HEK293T (cell line): ENCODE measurements around the gene TARBP2.

Experiments
- CTCF ChIA-PET: fragments of 350-600 bp; formaldehyde crosslinking; extraction: SDS; loops from one replicate; lab custom pipeline; 2021; ENCODE audit warnings: antibody characterized with exemption, inconsistent platforms; lab: Yijun Ruan, JAX
- POLR2A ChIA-PET: fragments of 350-600 bp; formaldehyde crosslinking; extraction: SDS; loops from one replicate; lab custom pipeline; 2020; ENCODE audit warnings: antibody characterized with exemption, inconsistent platforms; lab: Yijun Ruan, JAX
- DNase-seq: peaks from one replicate; pipeline ENCODE4 v3.0.0; 2012; ENCODE audit warnings: mixed read lengths; ENCODE audit errors: extremely low spot score
- ARNT ChIP-seq: fragments of 450-650 bp; IDR thresholded peaks from 2 replicates; pipeline ENCODE4 v1.6.1; 2017; ENCODE audit warnings: mild to moderate bottlenecking
- BHLHE40 ChIP-seq: fragments of 450-650 bp; IDR thresholded peaks from 2 replicates; pipeline ENCODE4 v1.6.1; 2016; ENCODE audit warnings: mild to moderate bottlenecking, moderate library complexity, borderline replicate concordance
- CTBP1 ChIP-seq: fragments of 450-650 bp; IDR thresholded peaks from 2 replicates; pipeline ENCODE4 v1.6.1; 2016; ENCODE audit warnings: borderline replicate concordance
- ELF4 ChIP-seq: fragments of 450-650 bp; IDR thresholded peaks from 2 replicates; pipeline ENCODE4 v1.6.1; 2017; ENCODE audit warnings: antibody characterized with exemption
- FOXA1 ChIP-seq: fragments of 450-650 bp; IDR thresholded peaks from 2 replicates; pipeline ENCODE4 v1.6.1; 2016; ENCODE audit warnings: mild to moderate bottlenecking
- FOXK2 ChIP-seq: fragments of 450-650 bp; IDR thresholded peaks from 2 replicates; pipeline ENCODE4 v1.6.1; 2016; ENCODE audit warnings: mild to moderate bottlenecking
- FOXM1 ChIP-seq: fragments of 450-650 bp; IDR thresholded peaks from 2 replicates; pipeline ENCODE4 v1.6.1; 2017; ENCODE audit warnings: mild to moderate bottlenecking, borderline replicate concordance
- HDGF ChIP-seq: fragments of 450-650 bp; IDR thresholded peaks from 2 replicates; pipeline ENCODE4 v1.6.1; 2017; ENCODE audit warnings: antibody characterized with exemption, borderline replicate concordance
- L3MBTL2 ChIP-seq: fragments of 450-650 bp; conservative IDR thresholded peaks from 2 replicates; pipeline ENCODE4 v1.6.1; 2016; ENCODE audit warnings: mild to moderate bottlenecking
- LEF1 ChIP-seq: fragments of 450-650 bp; IDR thresholded peaks from 2 replicates; pipeline ENCODE4 v1.6.1; 2017; ENCODE audit warnings: mild to moderate bottlenecking, borderline replicate concordance
- NFRKB ChIP-seq: fragments of 450-650 bp; IDR thresholded peaks from 2 replicates; pipeline ENCODE4 v1.6.1; 2016; ENCODE audit warnings: mild to moderate bottlenecking, moderate library complexity
- SP1 ChIP-seq: fragments of 450-650 bp; IDR thresholded peaks from 2 replicates; pipeline ENCODE4 v1.6.1; 2017
- SUZ12 ChIP-seq: fragments of 450-650 bp; IDR thresholded peaks from 2 replicates; pipeline ENCODE4 v1.6.1; 2016; ENCODE audit warnings: mild to moderate bottlenecking
- TARDBP ChIP-seq: fragments of 450-650 bp; IDR thresholded peaks from 2 replicates; pipeline ENCODE4 v1.6.1; 2016
- ZNF384 ChIP-seq: fragments of 450-650 bp; IDR thresholded peaks from 2 replicates; pipeline ENCODE4 v1.6.1; 2016
- TF ChIP-seq, protein P1 (sequence below): fragments of 450-650 bp; IDR thresholded peaks from 2 replicates; pipeline ENCODE4 v1.6.1; 2016

TARBP2 gene

DNA sequence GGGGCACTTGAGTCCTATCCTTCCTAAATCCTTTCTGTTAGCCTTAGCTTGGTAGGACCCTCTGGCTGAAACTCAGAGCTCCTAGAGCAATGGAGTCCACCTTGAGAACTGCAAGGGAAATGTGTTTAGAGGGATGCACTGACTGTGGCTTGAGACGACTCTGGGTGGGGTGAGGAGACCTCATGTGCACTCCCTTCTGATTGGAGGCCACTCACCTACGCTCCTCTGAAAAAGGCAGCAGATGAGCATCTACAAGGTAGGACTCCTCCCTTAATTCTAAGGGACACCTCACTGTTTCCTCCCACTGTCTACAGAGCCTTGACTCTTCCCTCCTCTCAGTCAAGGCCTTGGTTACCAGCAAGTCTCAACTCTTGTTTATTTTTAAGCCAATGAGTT is 2.9 kb upstream of the TARBP2 start:
- CTCF ChIA-PET, result no interaction called here
- POLR2A ChIA-PET, result interaction anchor here (5.8 kb wide), 1 partner anchor 176 kb away, joined by 81 read pairs; the partner anchor contains the start of gene AAAS
- no peak for DNase-seq
- no peak for TF ChIP-seq ARNT

DNA sequence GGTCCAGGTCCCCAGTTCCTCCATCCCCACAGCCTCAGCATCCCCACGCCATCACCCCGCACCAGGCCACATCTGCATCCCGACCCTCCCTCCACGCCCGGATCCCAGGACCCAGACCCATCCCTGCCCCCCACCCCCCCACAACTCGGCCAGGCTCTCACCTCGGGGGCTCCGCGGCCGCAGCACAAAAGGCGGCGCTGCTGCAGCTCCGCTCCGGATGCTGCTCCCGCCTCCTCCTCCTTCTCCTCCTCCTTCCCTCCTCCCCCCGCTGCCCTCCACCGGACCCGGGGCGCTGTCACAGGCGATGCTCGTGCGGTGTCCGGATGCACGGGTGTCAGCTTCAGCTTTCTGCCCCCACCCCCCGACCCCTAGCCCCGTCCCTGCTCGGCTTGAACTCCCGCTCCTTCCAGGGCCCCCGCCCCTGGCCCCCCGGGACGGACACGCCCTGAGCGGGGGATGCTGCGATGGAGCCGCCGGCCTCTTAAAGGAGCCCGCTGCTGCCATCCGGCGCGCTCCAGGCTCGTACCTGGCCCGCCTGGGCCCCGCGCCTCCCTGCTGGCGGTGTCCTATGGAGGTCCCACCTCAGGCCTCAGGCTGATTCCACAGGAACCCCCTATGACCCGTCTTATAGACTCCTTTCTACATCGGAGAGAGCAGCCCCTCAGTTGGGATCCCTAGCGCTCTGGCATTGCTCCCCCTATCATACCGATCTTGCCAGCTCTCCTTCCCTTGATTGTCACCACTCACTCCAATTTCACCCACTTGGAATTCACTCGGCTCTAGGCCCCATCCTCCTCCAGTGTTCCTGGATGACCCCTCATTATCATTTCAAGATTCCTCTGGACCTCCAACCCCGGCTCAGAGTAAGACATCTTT is 1.6 kb upstream of the TARBP2 start, which contains the start of gene MAP3K12:
TSS of gene MAP3K12 (minus strand) at position 193 of the 876 bp plus-strand sequence. CDS start 12,067 bp downstream, outside the sequence.
- TF ChIP-seq TARDBP (no peak), FOXK2 (no peak), ARNT (no peak), FOXA1 (no peak), NFRKB (no peak), L3MBTL2 (no peak), ZNF384 (no peak), CTBP1 (no peak), BHLHE40 (no peak), LEF1 (no peak), HDGF (no peak), SUZ12 (no peak), SP1 (no peak), ELF4 (no peak), FOXM1 (no peak)
- TF ChIP-seq, protein P1, sequence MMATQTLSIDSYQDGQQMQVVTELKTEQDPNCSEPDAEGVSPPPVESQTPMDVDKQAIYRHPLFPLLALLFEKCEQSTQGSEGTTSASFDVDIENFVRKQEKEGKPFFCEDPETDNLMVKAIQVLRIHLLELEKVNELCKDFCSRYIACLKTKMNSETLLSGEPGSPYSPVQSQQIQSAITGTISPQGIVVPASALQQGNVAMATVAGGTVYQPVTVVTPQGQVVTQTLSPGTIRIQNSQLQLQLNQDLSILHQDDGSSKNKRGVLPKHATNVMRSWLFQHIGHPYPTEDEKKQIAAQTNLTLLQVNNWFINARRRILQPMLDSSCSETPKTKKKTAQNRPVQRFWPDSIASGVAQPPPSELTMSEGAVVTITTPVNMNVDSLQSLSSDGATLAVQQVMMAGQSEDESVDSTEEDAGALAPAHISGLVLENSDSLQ, result no peak
- DNase-seq, result no peak
- ChIA-PET POLR2A (interaction anchor here (0.6 to 5.8 kb wide), 3 partner anchors 10 to 177 kb away, joined by 4 to 81 read pairs (median 4); partner anchors contain the start of gene AAAS), CTCF (interaction anchor here (1.0 kb wide), 1 partner anchor 179 kb away, joined by 4 read pairs; no protein-coding TSS in a partner anchor)

DNA sequence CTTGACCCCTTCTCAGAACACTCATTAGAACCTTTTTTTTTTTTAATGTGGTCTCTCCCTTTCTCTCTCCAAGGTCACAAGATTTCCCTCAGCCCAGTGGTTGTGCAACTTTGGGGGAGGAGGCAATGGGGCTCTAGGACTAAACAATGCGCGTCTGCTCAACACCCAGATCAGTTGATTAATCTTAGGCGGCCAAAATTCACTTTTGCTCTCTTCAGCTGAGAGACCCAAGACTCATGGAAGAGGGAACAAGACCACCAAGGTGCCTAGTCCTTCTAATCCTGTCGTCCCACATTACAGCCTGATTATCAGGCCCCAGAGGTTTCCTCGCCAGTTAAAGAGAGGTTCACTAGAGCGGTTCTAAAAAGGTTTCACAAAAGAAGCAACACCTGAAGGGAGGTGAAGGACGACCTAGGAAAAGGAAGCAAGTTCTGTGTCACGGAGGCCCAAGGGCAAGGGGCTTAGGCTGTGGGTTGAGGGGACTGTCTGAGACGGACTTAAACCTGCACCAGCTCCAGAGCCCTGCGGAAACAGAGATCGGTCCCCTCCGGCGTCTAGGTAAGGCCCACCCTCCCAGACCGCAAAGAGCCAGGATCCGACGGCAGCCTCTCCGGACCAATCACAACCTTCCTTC is 824 bp upstream of the TARBP2 start:
- ChIA-PET POLR2A (interaction anchor here (0.6 to 5.8 kb wide), 51 partner anchors 8 to 322 kb away, joined by 3 to 81 read pairs (median 5); partner anchors contain the start of genes AAAS, ATP5MC2, ESPL1 and MYG1), CTCF (interaction anchor here (1.0 to 1.3 kb wide), 4 partner anchors 23 to 212 kb away, joined by 4 to 5 read pairs (median 5); partner anchors contain the start of gene AAAS)
- no peak for TF ChIP-seq SUZ12
- no peak for TF ChIP-seq ARNT
- no peak for TF ChIP-seq ZNF384
- TF ChIP-seq, protein P1, result no peak
- TF ChIP-seq FOXM1, result no peak
- TF ChIP-seq LEF1, result no peak
- TF ChIP-seq FOXK2, result no peak
- TF ChIP-seq BHLHE40, result no peak
- no peak for TF ChIP-seq CTBP1
- no peak for TF ChIP-seq HDGF
- TF ChIP-seq SP1, result no peak
- TF ChIP-seq TARDBP, result no peak
- TF ChIP-seq L3MBTL2, result no peak
- TF ChIP-seq ELF4, result no peak
- DNase-seq, result no peak

DNA sequence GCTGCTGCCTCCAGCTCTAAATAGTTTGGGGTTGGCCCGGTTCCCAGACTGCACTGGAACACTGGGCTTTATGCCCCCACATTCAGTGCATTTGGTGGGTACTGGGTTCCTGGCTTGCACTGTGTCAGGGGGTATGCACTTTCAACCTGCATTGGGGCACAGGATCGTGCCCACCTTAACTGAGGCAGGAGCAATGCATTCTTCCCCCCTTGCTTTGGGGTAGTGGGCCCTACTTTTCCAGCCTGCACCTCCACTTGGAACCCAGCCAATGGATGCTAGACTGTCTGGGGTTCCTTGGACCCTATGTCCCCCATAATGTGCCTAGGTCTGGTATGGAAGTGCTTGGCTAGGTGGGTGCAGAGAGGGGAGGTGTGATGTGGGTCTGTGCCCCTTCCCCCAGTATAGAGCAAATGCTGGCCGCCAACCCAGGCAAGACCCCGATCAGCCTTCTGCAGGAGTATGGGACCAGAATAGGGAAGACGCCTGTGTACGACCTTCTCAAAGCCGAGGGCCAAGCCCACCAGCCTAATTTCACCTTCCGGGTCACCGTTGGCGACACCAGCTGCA is 615 bp downstream of the TARBP2 start:
- no peak for DNase-seq
- ChIA-PET POLR2A (interaction anchor here (0.9 to 5.8 kb wide), 43 partner anchors 9 to 855 kb away, joined by 3 to 81 read pairs (median 6); partner anchors contain the start of genes AAAS, ATP5MC2, ESPL1 and MYG1), CTCF (interaction anchor here (0.6 to 1.3 kb wide), 7 partner anchors 19 to 615 kb away, joined by 3 to 5 read pairs (median 4); partner anchors contain the start of gene AAAS)
- TF ChIP-seq ZNF384, result no peak
- no peak for TF ChIP-seq SUZ12
- no peak for TF ChIP-seq HDGF
- no peak for TF ChIP-seq ELF4
- no peak for TF ChIP-seq FOXK2
- TF ChIP-seq, protein P1, result no peak
- TF ChIP-seq CTBP1, result no peak
- TF ChIP-seq SP1, result no peak
- no peak for TF ChIP-seq L3MBTL2

DNA sequence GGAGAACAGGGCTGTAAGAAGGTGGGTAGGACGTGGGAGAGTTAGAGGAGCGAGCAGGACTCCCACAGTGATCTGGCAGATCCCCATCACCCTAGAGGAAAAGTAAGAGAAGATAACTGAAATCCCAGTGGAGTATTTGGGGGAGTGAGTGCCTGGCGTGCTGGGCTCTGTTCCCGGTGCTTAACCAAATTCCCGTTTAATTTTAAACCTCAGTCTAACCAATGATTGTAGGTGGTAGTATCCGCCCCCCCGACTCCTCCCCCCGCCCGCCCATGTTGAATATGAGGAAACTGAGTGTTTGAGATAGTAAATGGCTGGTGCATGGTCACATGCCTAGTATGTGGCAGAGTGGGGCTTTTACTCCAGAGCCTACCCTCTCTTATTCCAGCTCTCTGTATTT is 1.2 kb downstream of the TARBP2 start:
- CTCF ChIA-PET, result interaction anchor here (0.6 kb wide), 1 partner anchor 44 kb away, joined by 4 read pairs; no protein-coding TSS in a partner anchor
- TF ChIP-seq, protein P1, result no peak
- TF ChIP-seq LEF1 (no peak), L3MBTL2 (no peak), FOXA1 (no peak), NFRKB (no peak), HDGF (no peak), ZNF384 (no peak), SUZ12 (no peak), BHLHE40 (no peak), SP1 (no peak), ARNT (no peak), FOXK2 (no peak), TARDBP (no peak)
- DNase-seq, result no peak
- POLR2A ChIA-PET, result interaction anchor here (1.9 to 5.8 kb wide), 4 partner anchors 11 to 180 kb away, joined by 10 to 81 read pairs (median 19); partner anchors contain the start of gene AAAS
